Activated CD8-positive, alpha-beta memory T cell treated with anti-CD3 and anti-CD28 coated beads for 1 hour (primary cell): ENCODE results near the gene FBN1.

ENCODE experiments used
- DNase-seq, 2 donors: peaks; one replicate each; pipeline ENCODE4 v3.0.0-alpha.2; 2020; ENCODE audit warnings: low read depth in 1 of 2; ENCODE audit errors: extremely low read depth in 1 of 2

FBN1 gene

DNA sequence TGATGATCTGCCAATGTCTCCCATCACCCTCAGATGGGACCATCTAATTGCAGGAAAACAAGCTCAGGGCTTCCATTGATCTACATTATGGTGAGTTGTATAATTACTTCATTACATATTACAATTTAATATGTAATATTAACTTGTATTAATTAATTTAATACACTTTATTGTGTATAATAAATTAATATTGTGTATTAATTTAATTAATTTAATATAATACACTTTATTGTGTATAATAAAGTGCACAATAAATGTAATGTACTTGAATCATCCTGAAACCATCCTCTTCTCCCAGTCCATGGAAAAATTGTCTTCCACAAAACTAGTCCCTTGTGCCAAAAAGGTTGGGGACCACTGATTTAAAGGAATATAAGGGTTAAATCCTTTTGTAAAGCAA is 123.4 kb downstream of the FBN1 start:
- DNase-seq, result no peak

DNA sequence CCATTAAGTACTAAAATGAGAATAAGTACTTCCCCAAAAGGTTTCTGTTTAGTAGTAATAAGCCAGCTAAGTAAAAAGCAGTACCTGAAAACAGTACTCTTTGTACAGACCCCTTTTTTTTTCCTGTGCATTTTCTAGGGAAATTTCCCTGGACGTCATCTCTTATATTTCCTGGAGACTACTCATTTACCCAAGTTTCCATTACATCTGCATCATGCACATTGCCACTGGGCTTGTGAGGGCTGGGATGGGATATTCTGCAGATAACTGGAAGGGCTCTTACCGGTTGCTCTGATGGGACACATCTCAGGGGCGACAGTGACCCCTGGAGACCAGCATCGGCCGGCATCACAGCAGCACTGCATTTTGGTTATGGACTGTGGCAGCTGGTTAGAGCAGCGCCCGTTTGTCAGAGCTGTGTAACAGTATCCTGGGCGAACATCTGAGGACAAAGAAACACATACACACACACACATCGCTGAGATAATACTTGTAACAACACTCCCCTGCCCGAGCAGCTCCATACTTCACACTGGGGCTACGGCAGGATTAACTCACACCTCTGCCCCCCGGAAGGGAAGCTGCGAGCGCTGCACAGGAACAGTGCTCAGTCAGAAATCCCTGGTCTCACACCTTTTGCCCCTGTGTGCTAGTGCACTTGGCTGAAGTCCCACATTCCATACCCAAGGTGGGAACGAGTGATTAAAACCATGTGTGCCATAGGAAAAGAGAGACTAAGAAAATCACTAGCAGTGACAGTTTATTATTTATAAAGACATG is 124.9 kb downstream of the FBN1 start:
- DNase-seq, result no peak

DNA sequence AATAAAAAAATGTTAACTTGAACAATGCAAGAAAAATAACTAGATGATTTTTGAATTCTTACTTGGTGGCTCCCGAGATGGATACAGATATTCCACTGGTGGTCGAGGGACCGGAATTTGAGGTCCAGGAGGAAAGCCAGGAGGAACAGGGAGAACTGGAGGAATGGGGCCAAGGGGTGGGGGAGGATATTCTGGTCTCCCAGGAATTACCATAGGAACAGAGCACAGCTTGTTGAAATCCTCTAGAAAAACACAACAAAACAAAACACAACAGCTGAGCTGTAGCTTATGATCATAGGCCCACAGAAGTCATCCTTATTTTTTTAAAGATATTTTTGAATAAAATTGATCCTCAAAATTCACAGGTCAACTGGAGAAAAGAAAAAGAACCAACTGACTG is 129.4 kb downstream of the FBN1 start:
- DNase-seq, result no peak

- DNase-seq, result no peak
These were observed 130.0 kb downstream of the FBN1 start for GRCh38 chr15:48515500-48515899.

DNA sequence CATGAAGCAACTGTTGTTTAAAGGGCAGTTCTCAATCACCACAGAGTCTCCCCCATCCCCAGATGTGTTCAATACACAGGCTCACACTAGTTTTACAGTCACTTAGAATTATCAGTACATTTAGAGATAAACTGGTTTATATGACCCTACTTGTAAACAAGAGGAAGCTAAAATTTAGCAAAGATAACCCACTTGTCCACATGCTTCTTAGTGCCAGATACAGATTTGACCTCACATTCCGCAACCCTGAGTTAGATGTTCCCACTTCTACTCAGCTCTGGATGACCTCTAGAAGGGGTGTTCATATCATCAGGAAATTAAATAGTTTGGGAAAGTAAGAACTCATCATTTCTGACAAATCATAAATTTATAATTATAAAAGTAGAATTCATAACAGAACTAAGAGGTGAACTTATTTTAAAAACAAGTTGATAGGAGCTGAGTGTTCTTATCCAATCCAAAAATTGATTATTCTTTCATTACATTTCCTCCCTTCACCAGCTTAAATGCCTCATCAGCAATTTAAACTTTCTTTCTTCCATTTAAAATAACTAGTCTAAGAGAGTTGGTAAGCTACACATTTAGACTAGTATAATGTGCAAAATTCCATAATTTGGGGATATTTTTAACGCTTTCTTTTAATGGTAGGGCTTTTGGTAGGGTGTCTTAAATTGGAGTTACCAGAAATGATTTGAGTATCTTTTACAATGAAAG is 131.2 kb downstream of the FBN1 start:
- no peak for DNase-seq

DNA sequence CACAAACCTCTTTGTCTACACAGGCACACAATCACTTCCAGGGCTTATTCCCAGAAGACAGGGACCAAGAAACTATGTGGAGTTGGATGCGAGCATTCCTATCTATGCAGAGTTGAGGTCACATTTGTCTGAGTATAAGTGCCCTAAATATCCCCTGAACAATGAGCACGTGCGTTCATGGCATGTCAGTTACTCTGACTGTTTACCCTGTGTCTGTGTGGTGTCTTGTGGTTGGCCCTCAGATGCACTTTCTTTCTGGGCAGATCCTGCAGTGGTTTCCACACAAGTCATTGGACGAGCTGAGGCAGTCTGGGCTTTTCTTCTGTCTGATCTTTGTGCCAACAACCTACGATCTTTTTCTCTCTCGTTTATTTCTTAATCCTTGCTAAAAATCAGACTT is 134.5 kb downstream of the FBN1 start:
- no peak for DNase-seq

GRCh38 chr15:48507416-48508065 is 138.0 kb downstream of the FBN1 start:
- no peak for DNase-seq

GRCh38 chr15:48505067-48505466 is 140.4 kb downstream of the FBN1 start:
- no peak for DNase-seq

- DNase-seq, result no peak
These were observed 144.3 kb downstream of the FBN1 start for GRCh38 chr15:48501208-48501607.

DNA sequence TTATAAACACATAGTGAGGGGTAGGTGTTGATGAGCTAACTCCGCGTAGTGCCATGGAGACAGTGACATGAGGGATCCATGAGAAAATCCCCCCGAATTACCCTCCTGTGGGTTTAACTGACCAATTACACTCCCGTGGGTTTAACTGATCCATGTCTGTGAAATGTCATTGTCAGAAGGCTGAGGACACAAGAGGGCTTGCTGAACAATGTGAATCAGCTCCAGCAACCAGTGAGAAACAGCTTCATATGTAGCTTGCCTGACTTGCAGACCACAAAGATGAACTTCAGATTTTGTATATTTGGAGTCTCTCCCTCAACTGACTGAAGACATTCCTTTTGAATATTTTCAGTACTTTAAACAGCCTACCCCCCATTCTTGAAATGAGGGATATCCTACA is 144.9 kb downstream of the FBN1 start:
- no peak for DNase-seq

DNA sequence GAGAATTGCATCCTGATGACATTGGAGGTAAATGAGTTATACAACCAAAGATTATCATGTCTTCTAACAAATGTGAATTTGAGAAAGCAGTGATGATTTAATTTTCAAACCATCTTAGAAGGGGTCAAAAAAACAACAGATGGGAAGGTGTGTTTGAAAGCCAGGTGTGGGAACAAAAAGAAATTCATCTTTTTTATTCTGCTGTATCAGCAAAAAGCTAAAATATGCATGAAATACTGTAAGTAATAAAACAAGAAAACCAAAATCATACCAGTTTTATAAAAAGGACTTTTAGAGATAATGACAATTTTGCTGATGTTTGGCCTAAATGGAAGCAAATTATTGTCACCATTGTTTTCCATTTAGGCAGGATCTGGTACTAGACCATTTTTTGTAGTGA is 145.5 kb downstream of the FBN1 start:
- DNase-seq, result no peak

DNA sequence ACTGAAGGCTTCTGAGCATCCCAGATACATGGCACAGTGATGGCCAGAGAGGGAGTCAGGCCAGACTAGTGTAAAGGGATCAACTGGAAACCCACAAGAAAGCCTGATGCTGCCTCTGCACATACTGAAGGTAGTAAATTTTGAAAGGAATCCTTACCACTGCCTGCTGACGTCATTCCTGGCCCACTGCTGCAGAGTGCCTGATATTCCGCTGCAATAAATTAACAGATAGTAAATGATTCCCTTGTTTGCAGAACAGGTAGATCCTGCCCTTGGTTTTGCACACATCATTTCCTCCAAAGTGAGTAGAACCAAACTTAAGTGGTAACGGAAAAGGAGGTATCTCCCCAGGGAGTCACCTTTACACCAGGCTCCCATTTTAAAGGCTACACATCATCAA is 146.7 kb downstream of the FBN1 start:
- DNase-seq, result no peak

DNA sequence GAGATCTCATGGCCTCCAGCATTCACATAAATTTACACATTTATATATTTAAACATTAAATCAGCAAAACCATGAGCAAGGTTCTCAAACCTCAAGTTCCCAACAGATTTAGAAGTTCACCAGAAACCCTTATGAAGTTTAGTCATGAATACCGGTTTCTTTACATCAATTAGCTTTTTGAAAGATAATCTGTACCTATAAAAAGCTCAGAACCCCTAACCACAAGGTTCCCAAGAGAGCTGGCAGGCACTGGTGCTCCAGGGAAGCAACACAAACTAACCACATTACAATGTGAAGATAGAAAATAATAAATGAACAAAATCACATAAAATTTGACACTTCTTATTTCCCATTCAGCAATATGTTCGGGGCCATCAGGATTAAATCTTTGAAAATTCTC is 150.9 kb downstream of the FBN1 start:
- DNase-seq, result no peak

GRCh38 chr15:48493763-48494225 is 151.7 kb downstream of the FBN1 start:
- no peak for DNase-seq

- DNase-seq, result no peak
These were observed 152.3 kb downstream of the FBN1 start for GRCh38 chr15:48493084-48493762.

- DNase-seq, result no peak
These were observed 159.3 kb downstream of the FBN1 start for GRCh38 chr15:48486228-48486627.

DNA sequence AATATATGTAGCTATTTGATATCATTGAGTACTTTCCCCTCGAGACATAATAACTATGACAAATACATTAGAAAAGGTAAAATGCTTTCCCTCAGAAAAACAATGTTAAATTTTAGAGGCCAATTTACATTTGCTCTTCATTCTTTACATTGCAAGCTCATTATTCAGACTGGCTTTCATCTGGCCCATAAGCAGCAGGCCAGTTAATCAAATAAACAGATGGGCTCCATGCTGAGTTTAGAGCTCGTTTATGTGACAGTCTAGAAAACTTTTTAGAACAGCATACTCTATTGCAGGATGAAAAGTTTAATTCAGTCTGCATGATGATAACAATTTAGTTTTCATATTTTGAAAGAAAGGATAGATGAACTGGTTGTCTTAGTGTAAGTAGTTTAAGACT is 163.7 kb downstream of the FBN1 start:
- DNase-seq, result no peak

- DNase-seq, result no peak
These were observed 165.8 kb downstream of the FBN1 start for GRCh38 chr15:48479751-48480150.

GRCh38 chr15:48478581-48478980 is 166.9 kb downstream of the FBN1 start:
- no peak for DNase-seq

DNA sequence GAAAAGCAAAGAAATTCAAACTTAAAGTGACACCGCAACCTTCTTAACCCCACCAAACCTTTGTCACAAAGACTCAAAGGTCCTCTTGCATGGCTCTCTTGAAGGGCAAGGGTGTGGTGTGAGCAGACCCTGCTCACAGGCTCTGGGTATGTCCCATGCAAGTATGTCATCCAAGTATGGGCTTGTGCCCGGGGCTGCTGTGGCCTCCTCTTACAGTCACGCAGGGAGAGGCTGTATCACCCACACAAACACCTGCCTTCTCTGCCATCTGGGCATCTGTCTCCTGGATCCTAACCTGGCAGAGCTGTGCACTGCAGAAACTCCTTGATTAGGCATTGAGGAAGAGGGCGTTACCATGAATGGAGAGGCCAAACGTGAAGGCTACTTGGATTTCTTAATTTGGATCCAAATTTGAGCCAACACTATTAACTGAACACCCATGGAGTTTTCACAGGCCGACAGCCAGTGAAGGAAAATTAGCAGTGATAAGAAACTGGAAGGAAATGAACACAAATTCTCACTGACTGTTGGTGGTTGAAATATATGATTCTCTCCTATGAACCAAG is 167.6 kb downstream of the FBN1 start:
- DNase-seq, result no peak
